BJ (cell line): Measurements from ENCODE around the gene YLPM1. TPM values are rescaled to one million over a fixed set of nuclear protein-coding genes. Genes with fewer than 3 reads are reported as not detected.

Experiments
- CTCF ChIA-PET: fragments of 350-600 bp; formaldehyde crosslinking; extraction: SDS; loops from one replicate; lab custom pipeline; 2021; ENCODE audit warnings: antibody characterized with exemption, inconsistent platforms; lab: Yijun Ruan, JAX
- POLR2A ChIA-PET: fragments of 300-600 bp; sonication (Branson Sonifier 250); formaldehyde crosslinking; extraction: SDS; loops from one replicate; lab custom pipeline; 2021; ENCODE audit warnings: antibody characterized with exemption; lab: Charles Lee
- DNase-seq: peaks from one replicate; pipeline ENCODE4 v3.0.0-alpha.2; 2011; ENCODE audit warnings: low read depth
- H3K27me3 ChIP-seq: 2 replicates; pipeline ENCODE4 v1.6.0; 2011; ENCODE audit warnings: low read length; ENCODE audit not compliant: control insufficient read depth, insufficient read depth
- H3K36me3 ChIP-seq: 2 replicates; pipeline ENCODE4 v1.5.1; 2011; ENCODE audit warnings: low read length; ENCODE audit not compliant: control insufficient read depth, insufficient read depth
- H3K4me3 ChIP-seq: 2 replicates; pipeline ENCODE4 v1.5.1; 2011; ENCODE audit warnings: low read depth, mild to moderate bottlenecking, control low read depth, low read length
- CTCF ChIP-seq: IDR thresholded peaks from 2 replicates; pipeline ENCODE4 v1.5.1; 2011; ENCODE audit warnings: low read depth, mild to moderate bottlenecking, control low read depth, inconsistent platforms, low read length, moderate library complexity; ENCODE audit not compliant: insufficient read depth
- polyA plus RNA-seq: library from polyadenylated mRNA; depleted of rRNA; stranded (reverse); fragments of >200 nt; gene quantifications from 2 replicates; pipeline ENCODE4 v1.2.3, GENCODE V29; 2011

The YLPM1 gene
- polyA plus RNA-seq, 1 experiment: 5.5 TPM

- H3K36me3 ChIP-seq: peaks cover 3% of the 10 kb centered on the region; the same call in 1 of the 2 replicates
- POLR2A ChIA-PET: interaction anchor here (0.6 kb wide), 1 partner anchor 44 kb away, joined by 6 read pairs; no protein-coding TSS in a partner anchor
- no peak overlapping the region for H3K4me3 ChIP-seq
- no peak for TF ChIP-seq CTCF
- CTCF ChIA-PET: interaction anchor here (0.5 to 1.5 kb wide), 3 partner anchors 10 to 216 kb away, joined by 3 to 4 read pairs (median 3); no protein-coding TSS in a partner anchor
- no peaks in the 10 kb centered on the region for H3K27me3 ChIP-seq
- no peak for DNase-seq
Measured at GRCh38 chr14:74824997-74825396, 61.9 kb downstream of the YLPM1 start.

GRCh38 chr14:74826574-74826973, 63.5 kb downstream of the YLPM1 start:
- POLR2A ChIA-PET: no interaction called here
- CTCF ChIA-PET: interaction anchor here (1.5 kb wide), 1 partner anchor 32 kb away, joined by 3 read pairs; no protein-coding TSS in a partner anchor

GRCh38 chr14:74829251-74829650, 66.1 kb downstream of the YLPM1 start:
- no peak for TF ChIP-seq CTCF
- H3K4me3 ChIP-seq: no peak overlapping the region
- ChIA-PET POLR2A (no interaction called here), CTCF (no interaction called here)
- no peak for DNase-seq
- peaks cover 3% of the 10 kb centered on the region for H3K36me3 ChIP-seq
- no peaks in the 10 kb centered on the region for H3K27me3 ChIP-seq

More at GRCh38 chr14:74826574-74826973, 63.5 kb downstream of the YLPM1 start:
- no peak for DNase-seq
- H3K27me3 ChIP-seq: no peaks in the 10 kb centered on the region
- H3K36me3 ChIP-seq: peaks cover 3% of the 10 kb centered on the region
- no peak overlapping the region for H3K4me3 ChIP-seq
- TF ChIP-seq CTCF: no peak

GRCh38 chr14:74832849-74833248, 69.7 kb downstream of the YLPM1 start:
- peaks cover 3% of the 10 kb centered on the region for H3K36me3 ChIP-seq
- no peak for TF ChIP-seq CTCF
- ChIA-PET CTCF (no interaction called here), POLR2A (no interaction called here)
- no peak overlapping the region for H3K4me3 ChIP-seq
- DNase-seq: no peak
- H3K27me3 ChIP-seq: no peaks in the 10 kb centered on the region

GRCh38 chr14:74834692-74835392, 71.7 kb downstream of the YLPM1 start:
- no peak for TF ChIP-seq CTCF
- H3K4me3 ChIP-seq: no peak overlapping the region
- peaks cover 3% of the 10 kb centered on the region for H3K36me3 ChIP-seq
- no peaks in the 10 kb centered on the region for H3K27me3 ChIP-seq
- no peak for DNase-seq
- POLR2A ChIA-PET: interaction anchor here (0.6 kb wide), 1 partner anchor 461 kb away, joined by 13 read pairs; no protein-coding TSS in a partner anchor
- CTCF ChIA-PET: interaction anchor here (1.0 to 1.6 kb wide), 4 partner anchors 10 to 33 kb away, joined by 3 to 5 read pairs (median 4); no protein-coding TSS in a partner anchor
